Neural cell (in vitro differentiated cells): ENCODE measurements around the gene CCDC136. TPM values are rescaled to one million over a fixed set of nuclear protein-coding genes. Genes with fewer than 3 reads are reported as not detected.

Experiments
- H2AFZ ChIP-seq: fragments of 200-600, 300-800 bp; sonication (generic), shearing (Covaris generic); 2 replicates; pipeline ENCODE4 v1.6.0; 2014; ENCODE audit warnings: low read depth, mild to moderate bottlenecking, antibody characterized with exemption, low read length, moderate library complexity
- H3F3A ChIP-seq: fragments of 200-600 bp; shearing (Covaris generic); 2 replicates; pipeline ENCODE4 v1.6.1; 2016; ENCODE audit warnings: mild to moderate bottlenecking, moderate library complexity, mixed read lengths, antibody characterized with exemption, low read length; ENCODE audit not compliant: insufficient read depth, poor library complexity, severe bottlenecking
- H3K27ac ChIP-seq: fragments of 200-600, 300-800 bp; sonication (generic), shearing (Covaris generic); 2 replicates; pipeline ENCODE4 v1.5.1; 2014; ENCODE audit warnings: mild to moderate bottlenecking, low read length, moderate library complexity
- H3K27me3 ChIP-seq: fragments of 300-800, 200-600 bp; sonication (generic), shearing (Covaris generic); 2 replicates; pipeline ENCODE4 v1.6.0; 2014; ENCODE audit warnings: mild to moderate bottlenecking, low read depth, low read length, moderate library complexity; ENCODE audit not compliant: insufficient read depth
- H3K36me3 ChIP-seq: fragments of 300-800, 200-600 bp; sonication (generic), shearing (Covaris generic); 2 replicates; pipeline ENCODE4 v1.5.1; 2014; ENCODE audit warnings: mild to moderate bottlenecking, antibody characterized with exemption, low read length, moderate library complexity; ENCODE audit not compliant: insufficient read depth
- H3K4me2 ChIP-seq: fragments of 300-800, 200-600 bp; sonication (generic), shearing (Covaris generic); 2 replicates; pipeline ENCODE4 v1.6.0; 2014; ENCODE audit warnings: mild to moderate bottlenecking, low read length
- H3K4me3 ChIP-seq: fragments of 300-800, 200-600 bp; sonication (generic), shearing (Covaris generic); 2 replicates; pipeline ENCODE4 v1.5.1; 2014; ENCODE audit warnings: mild to moderate bottlenecking, low read length, moderate library complexity
- H3K79me2 ChIP-seq: fragments of 200-600 bp; shearing (Covaris generic); replicated peaks from 2 replicates; pipeline ENCODE4 v1.6.0; 2014; ENCODE audit warnings: mild to moderate bottlenecking, low read length, moderate library complexity; ENCODE audit not compliant: insufficient read depth
- H3K9ac ChIP-seq: fragments of 300-800, 200-600 bp; sonication (generic), shearing (Covaris generic); 2 replicates; pipeline ENCODE4 v1.6.1; 2016; ENCODE audit warnings: mild to moderate bottlenecking, low read length, mixed read lengths
- H3K9me2 ChIP-seq: fragments of 200-600 bp; shearing (Covaris generic); 2 replicates; pipeline ENCODE4 v1.6.1; 2016; ENCODE audit warnings: mild to moderate bottlenecking, low read length, mixed read lengths; ENCODE audit not compliant: insufficient read depth
- H3K9me3 ChIP-seq: fragments of 200-600, 300-800 bp; sonication (generic), shearing (Covaris generic); 2 replicates; pipeline ENCODE4 v1.6.1; 2016; ENCODE audit warnings: mild to moderate bottlenecking, mixed run types, low read length, moderate library complexity, mixed read lengths
- H4K20me1 ChIP-seq: fragments of 200-600 bp; shearing (Covaris generic); 2 replicates; pipeline ENCODE4 v1.6.1; 2016; ENCODE audit warnings: mild to moderate bottlenecking, mixed run types; ENCODE audit not compliant: insufficient read depth
- CTCF ChIP-seq: fragments of 450-650 bp; IDR thresholded peaks from 2 replicates; pipeline ENCODE4 v1.5.1; 2014; ENCODE audit warnings: antibody characterized with exemption, mild to moderate bottlenecking, moderate library complexity; ENCODE audit not compliant: poor library complexity, severe bottlenecking
- EP300 ChIP-seq: fragments of 450-650 bp; conservative IDR thresholded peaks from 2 replicates; pipeline ENCODE4 v1.6.1; 2014; ENCODE audit warnings: antibody characterized with exemption, mild to moderate bottlenecking, moderate library complexity; ENCODE audit not compliant: poor library complexity, severe bottlenecking
- EZH2 ChIP-seq: fragments of 200-600, 300-800 bp; shearing (Covaris generic), sonication (generic); IDR thresholded peaks from 2 replicates; pipeline ENCODE4 v1.6.1; 2014; ENCODE audit warnings: antibody characterized with exemption, low read length, borderline replicate concordance, mild to moderate bottlenecking; ENCODE audit not compliant: insufficient read depth, poor library complexity, severe bottlenecking
- MXI1 ChIP-seq: fragments of 450-650 bp; conservative IDR thresholded peaks from 2 replicates; pipeline ENCODE4 v1.6.1; 2014; ENCODE audit warnings: antibody characterized with exemption, mild to moderate bottlenecking; ENCODE audit not compliant: poor library complexity, severe bottlenecking
- POLR2AphosphoS5 ChIP-seq: IDR thresholded peaks from 2 replicates; pipeline ENCODE4 v1.6.1; 2012
- RAD21 ChIP-seq: fragments of 450-650 bp; conservative IDR thresholded peaks from 2 replicates; pipeline ENCODE4 v1.6.1; 2014; ENCODE audit warnings: antibody characterized with exemption, mild to moderate bottlenecking, moderate library complexity
- SMC3 ChIP-seq: fragments of 450-650 bp; conservative IDR thresholded peaks from 2 replicates; pipeline ENCODE4 v1.6.1; 2014; ENCODE audit warnings: antibody characterized with exemption, mild to moderate bottlenecking, moderate library complexity; ENCODE audit not compliant: poor library complexity
- TAF1 ChIP-seq: IDR thresholded peaks from 2 replicates; pipeline ENCODE4 v1.6.1; 2012; ENCODE audit warnings: low read depth
- polyA plus RNA-seq: library from polyadenylated mRNA; depleted of rRNA; stranded (reverse); fragments of >200 nt; gene quantifications from 2 replicates; pipeline ENCODE4 v1.2.3, GENCODE V29; 2014
- TF ChIP-seq, protein P1 (sequence below): IDR thresholded peaks from 2 replicates; pipeline ENCODE4 v1.6.1; 2012; ENCODE audit warnings: borderline replicate concordance

CCDC136 gene
- polyA plus RNA-seq, 1 donor from 2014 or later: 42.5 TPM

- H3K27me3 ChIP-seq: no peaks in the 10 kb centered on the region
- H3K36me3 ChIP-seq: peaks cover 7% of the 10 kb centered on the region
- no peaks in the 10 kb centered on the region for H3K9me3 ChIP-seq
- H3K79me2 ChIP-seq: peaks cover 8% of the 10 kb centered on the region
- H3F3A ChIP-seq: no peaks in the 10 kb centered on the region
- no peaks in the 10 kb centered on the region for H4K20me1 ChIP-seq
- no peak overlapping the region for H3K4me3 ChIP-seq
- no peak overlapping the region for H3K27ac ChIP-seq
- no peak overlapping the region for H2AFZ ChIP-seq
- no peaks in the 10 kb centered on the region for H3K9me2 ChIP-seq
- no peak overlapping the region for H3K9ac ChIP-seq
- H3K4me2 ChIP-seq: no peak overlapping the region
- TF ChIP-seq SMC3 (no peak), POLR2AphosphoS5 (no peak), TAF1 (no peak), RAD21 (no peak), EP300 (no peak), CTCF (no peak), MXI1 (no peak), EZH2 (no peak)
- TF ChIP-seq, protein P1, sequence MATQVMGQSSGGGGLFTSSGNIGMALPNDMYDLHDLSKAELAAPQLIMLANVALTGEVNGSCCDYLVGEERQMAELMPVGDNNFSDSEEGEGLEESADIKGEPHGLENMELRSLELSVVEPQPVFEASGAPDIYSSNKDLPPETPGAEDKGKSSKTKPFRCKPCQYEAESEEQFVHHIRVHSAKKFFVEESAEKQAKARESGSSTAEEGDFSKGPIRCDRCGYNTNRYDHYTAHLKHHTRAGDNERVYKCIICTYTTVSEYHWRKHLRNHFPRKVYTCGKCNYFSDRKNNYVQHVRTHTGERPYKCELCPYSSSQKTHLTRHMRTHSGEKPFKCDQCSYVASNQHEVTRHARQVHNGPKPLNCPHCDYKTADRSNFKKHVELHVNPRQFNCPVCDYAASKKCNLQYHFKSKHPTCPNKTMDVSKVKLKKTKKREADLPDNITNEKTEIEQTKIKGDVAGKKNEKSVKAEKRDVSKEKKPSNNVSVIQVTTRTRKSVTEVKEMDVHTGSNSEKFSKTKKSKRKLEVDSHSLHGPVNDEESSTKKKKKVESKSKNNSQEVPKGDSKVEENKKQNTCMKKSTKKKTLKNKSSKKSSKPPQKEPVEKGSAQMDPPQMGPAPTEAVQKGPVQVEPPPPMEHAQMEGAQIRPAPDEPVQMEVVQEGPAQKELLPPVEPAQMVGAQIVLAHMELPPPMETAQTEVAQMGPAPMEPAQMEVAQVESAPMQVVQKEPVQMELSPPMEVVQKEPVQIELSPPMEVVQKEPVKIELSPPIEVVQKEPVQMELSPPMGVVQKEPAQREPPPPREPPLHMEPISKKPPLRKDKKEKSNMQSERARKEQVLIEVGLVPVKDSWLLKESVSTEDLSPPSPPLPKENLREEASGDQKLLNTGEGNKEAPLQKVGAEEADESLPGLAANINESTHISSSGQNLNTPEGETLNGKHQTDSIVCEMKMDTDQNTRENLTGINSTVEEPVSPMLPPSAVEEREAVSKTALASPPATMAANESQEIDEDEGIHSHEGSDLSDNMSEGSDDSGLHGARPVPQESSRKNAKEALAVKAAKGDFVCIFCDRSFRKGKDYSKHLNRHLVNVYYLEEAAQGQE: no peak
These were observed 39.5 kb upstream of the CCDC136 start for GRCh38 chr7:128752251-128752650.

GRCh38 chr7:128755075-128755818 is 36.5 kb upstream of the CCDC136 start:
- Histone ChIP-seq H3K27me3 (no peaks in the 10 kb centered on the region), H3F3A (no peaks in the 10 kb centered on the region), H3K36me3 (peaks cover 7% of the 10 kb centered on the region), H3K4me3 (no peak overlapping the region), H3K79me2 (no peaks in the 10 kb centered on the region), H4K20me1 (no peaks in the 10 kb centered on the region), H3K9me2 (no peaks in the 10 kb centered on the region), H3K9me3 (no peaks in the 10 kb centered on the region), H3K9ac (no peak overlapping the region), H2AFZ (no peak overlapping the region), H3K27ac (no peak overlapping the region), H3K4me2 (no peak overlapping the region)
- TF ChIP-seq MXI1 (no peak), SMC3 (no peak), EZH2 (no peak), CTCF (no peak), EP300 (no peak), POLR2AphosphoS5 (no peak)
- TF ChIP-seq, protein P1: no peak
